Spleen (tissue), 11 donors: ENCODE measurements around the gene SNX22. TPM values are rescaled to one million over a fixed set of nuclear protein-coding genes. Genes with fewer than 3 reads are reported as not detected.

ENCODE experiments used
- DNase-seq: peaks from one replicate; pipeline ENCODE4 v3.0.0-alpha.2; 2020
- H3K27ac ChIP-seq, 8 donors: fragments of 200-600 bp; sonication (generic) in 7 of 8; 1 replicate in 4 of 8; 2 replicates in 4 of 8; pipeline versions ENCODE4 v1.5.0 to v1.8.0; 2016 to 2021; ENCODE audit warnings: inconsistent platforms in 4 of 8, mild to moderate bottlenecking in 4 of 8, moderate library complexity in 1 of 8
- H3K27me3 ChIP-seq, 7 donors: fragments of 200-600 bp; sonication (generic) in 6 of 7; replicated peaks in 1 of 7; 1 replicate in 4 of 7; 2 replicates in 3 of 7; pipeline versions ENCODE4 v1.5.0 to v1.8.0; 2016 to 2021; ENCODE audit warnings: inconsistent platforms in 3 of 7, mild to moderate bottlenecking in 1 of 7
- H3K36me3 ChIP-seq, 6 donors: fragments of 200-600 bp; sonication (generic) in 5 of 6; 1 replicate in 4 of 6; 2 replicates in 2 of 6; pipeline versions ENCODE4 v1.5.0 to v1.8.0; 2016 to 2021; ENCODE audit warnings: inconsistent platforms in 2 of 6
- H3K4me1 ChIP-seq, 6 donors: fragments of 200-600 bp; sonication (generic) in 5 of 6; 1 replicate in 3 of 6; 2 replicates in 3 of 6; pipeline versions ENCODE4 v1.5.0 to v1.8.0; 2016 to 2021; ENCODE audit warnings: inconsistent platforms in 3 of 6
- H3K4me3 ChIP-seq, 8 donors: fragments of 200-600 bp; sonication (generic) in 7 of 8; 1 replicate in 4 of 8; 2 replicates in 4 of 8; pipeline versions ENCODE4 v1.5.0 to v1.8.0; 2016 to 2021; ENCODE audit warnings: inconsistent platforms in 4 of 8, mild to moderate bottlenecking in 4 of 8, moderate library complexity in 2 of 8
- H3K9me3 ChIP-seq, 8 donors: fragments of 200-600 bp; sonication (generic) in 7 of 8; 1 replicate in 4 of 8; 2 replicates in 4 of 8; pipeline versions ENCODE4 v1.5.0 to v1.8.0; 2016 to 2021; ENCODE audit warnings: inconsistent platforms in 4 of 8
- CTCF ChIP-seq, 11 experiments: fragments of 200-600 bp in 7 of 11; fragments of 450-650 bp in 4 of 11; sonication (generic) in 4 of 11; IDR thresholded peaks in 8 of 11; conservative IDR thresholded peaks in 3 of 11; 1 replicate in 7 of 11; 2 replicates in 4 of 11; pipeline versions ENCODE4 v1.4.0 to v1.8.0; 2016 to 2021; ENCODE audit warnings: antibody characterized with exemption in 11 of 11, inconsistent platforms in 4 of 11, mild to moderate bottlenecking in 1 of 11
- POLR2A ChIP-seq, 3 donors: fragments of 450-650 bp; IDR thresholded peaks; one replicate each; pipeline ENCODE4 v1.5.1; 2017; ENCODE audit warnings: antibody characterized with exemption in 3 of 3, mild to moderate bottlenecking in 1 of 3
- POLR2AphosphoS5 ChIP-seq, 3 donors: sonication (generic); formaldehyde crosslinking; IDR thresholded peaks; one replicate each; pipeline ENCODE4 v1.5.1; 2017; ENCODE audit warnings: antibody characterized with exemption in 3 of 3
- WGBS, 5 donors: extraction: QIAGEN DNeasy Blood & Tissue Kit in 3 of 5; methylation state at CpG; one replicate each; pipeline versions ENCODE4 v1.1.5 to v1.1.7; 2013 to 2018; 5-methylcytosine and 5-hydroxymethylcytosine counted together
- intact Hi-C: fragments of 100-400 bp; cut with DNase I; formaldehyde crosslinking; loops from one replicate; pipeline ENCODE4 v1.15.0; 2023; ENCODE audit warnings: low total_unique reads
- polyA plus RNA-seq, 3 donors: library from polyadenylated mRNA; stranded (reverse); fragments of 200-250 nt; gene quantifications; one replicate each; pipeline ENCODE4 v1.2.1, GENCODE V29; 2013
- total RNA-seq, 7 donors: library from RNA; depleted of rRNA in 3 of 7; stranded (reverse); fragments of >200 nt in 3 of 7; fragmentation: NEBNext Ultra II Directional in 4 of 7; extraction: Animal tissue kit (Norgen Biotek cat#: 25700) in 4 of 7; gene quantifications; one replicate each; pipeline versions ENCODE4 v1.1.0 to v1.2.1, GENCODE V29; 2016 to 2021
- donor health status: healthy with polysubstance abuse.
- donor health status: DM: no; HTN: no; CAD: no; lungs with moderate emphysema.
- donor health status: DM: no; HTN: no; CAD: no.
- donor health status: Bipolar disorder and iron deficiency.
- donor health status: healthy.
- donor health status: DM: no; HTN: no; CAD: no.
- donor health status: DM: yes; HTN: yes; CAD: no.

The SNX22 gene
- total and polyA plus RNA-seq, 10 donors = 8.9 to 18.6 (median 13.7) TPM

GRCh38 chr15:64148168-64148567, 3.4 kb upstream of the SNX22 start:
- peaks cover 17 to 52% (median 39%) of the 10 kb centered on the region in 6 donors for H3K4me1 ChIP-seq
- DNase-seq = no peak
- peaks cover 0 to 28% (median 19%) of the 10 kb centered on the region in 7 donors for H3K27me3 ChIP-seq
- 85 to 92% (median 89%) methylated on average over 7 of the region's 7 CpGs for WGBS, 5 donors
- intact Hi-C loops = no loop called here
- no peak for TF ChIP-seq CTCF (IDR thresholded peaks at IDR 0.05 in 8 of 11, conservative IDR thresholded peaks at IDR 0.05 in 3 of 11)
- H3K27ac ChIP-seq = no peak overlapping the region
- no peaks in the 10 kb centered on the region for H3K9me3 ChIP-seq
- no peak overlapping the region for H3K4me3 ChIP-seq
- H3K36me3 ChIP-seq = peaks cover 0 to 39% (median 21%) of the 10 kb centered on the region in 6 donors

GRCh38 chr15:64148581-64148980, 3.0 kb upstream of the SNX22 start:
- H3K36me3 ChIP-seq = peaks cover 0 to 35% (median 17%) of the 10 kb centered on the region in 6 donors
- intact Hi-C loops = no loop called here
- no peaks in the 10 kb centered on the region for H3K9me3 ChIP-seq
- peaks cover 17 to 56% (median 43%) of the 10 kb centered on the region in 6 donors for H3K4me1 ChIP-seq
- no peak for DNase-seq
- WGBS, 5 donors = 80 to 88% (median 86%) methylated on average over 3 of the region's 3 CpGs
- H3K4me3 ChIP-seq = no peak overlapping the region
- H3K27me3 ChIP-seq = peaks cover 0 to 29% (median 21%) of the 10 kb centered on the region in 7 donors
- TF ChIP-seq POLR2A (IDR thresholded peaks at IDR 0.05) = no peak
- no peak for TF ChIP-seq CTCF (IDR thresholded peaks at IDR 0.05 in 8 of 11, conservative IDR thresholded peaks at IDR 0.05 in 3 of 11)
- no peak for TF ChIP-seq POLR2AphosphoS5 (IDR thresholded peaks at IDR 0.05)
- H3K27ac ChIP-seq = no peak overlapping the region

- Histone ChIP-seq H3K4me3 (no peak overlapping the region), H3K27ac (peak overlapping the region in 2 of 8 donors; percentile 19 to 28), H3K36me3 (peaks cover 0 to 35% (median 19%) of the 10 kb centered on the region in 6 donors), H3K27me3 (peaks cover 0 to 29% (median 21%) of the 10 kb centered on the region in 7 donors), H3K9me3 (no peaks in the 10 kb centered on the region), H3K4me1 (peaks cover 17 to 60% (median 50%) of the 10 kb centered on the region in 6 donors)
- TF ChIP-seq CTCF (IDR thresholded peaks at IDR 0.05 in 8 of 11, conservative IDR thresholded peaks at IDR 0.05 in 3 of 11) (no peak), POLR2A (IDR thresholded peaks at IDR 0.05) (no peak), POLR2AphosphoS5 (IDR thresholded peaks at IDR 0.05) (no peak)
- intact Hi-C loops = no loop called here
- no peak for DNase-seq
These were observed 2.1 kb upstream of the SNX22 start for GRCh38 chr15:64149424-64149823.

- Histone ChIP-seq H3K27me3 (peaks cover 0 to 29% (median 21%) of the 10 kb centered on the region in 7 donors), H3K4me3 (no peak overlapping the region), H3K4me1 (peaks cover 17 to 58% (median 52%) of the 10 kb centered on the region in 6 donors), H3K36me3 (peaks cover 0 to 35% (median 22%) of the 10 kb centered on the region in 6 donors), H3K27ac (peak overlapping the region in 2 of 8 donors; percentile 19 to 28), H3K9me3 (no peaks in the 10 kb centered on the region)
- no peak for DNase-seq
- TF ChIP-seq CTCF (IDR thresholded peaks at IDR 0.05 in 8 of 11, conservative IDR thresholded peaks at IDR 0.05 in 3 of 11) = no peak
- no peak for TF ChIP-seq POLR2A (IDR thresholded peaks at IDR 0.05)
- TF ChIP-seq POLR2AphosphoS5 (IDR thresholded peaks at IDR 0.05) = peak in 1 of 3 donors; percentile 35
- 42 to 55% (median 49%) methylated on average over 9 of the region's 9 CpGs for WGBS, 5 donors
- intact Hi-C loops = no loop called here
These were observed 1.5 kb upstream of the SNX22 start for GRCh38 chr15:64149893-64150578.
